GM12891 (cell line): ENCODE measurements around the gene SOX9.

Source experiments
- DNase-seq: peaks from one replicate; pipeline ENCODE4 v3.0.0; 2011; ENCODE audit warnings: low spot score; ENCODE audit not compliant: insufficient read length
- FAIRE-seq: peaks from 2 replicates; lab custom pipeline; 2011; peaks lifted over from hg19 to GRCh38; lab: Jason Lieb, UNC
- PAX5 ChIP-seq: IDR thresholded peaks from 2 replicates; pipeline ENCODE4 v1.6.1; 2011; ENCODE audit warnings: low read length, moderate library complexity, mild to moderate bottlenecking; ENCODE audit not compliant: insufficient read depth, severe bottlenecking
- POLR2A ChIP-seq: IDR thresholded peaks from 2 replicates; pipeline ENCODE4 v1.6.1; 2011; ENCODE audit warnings: low read depth, low read length, control low read depth
- POLR2AphosphoS5 ChIP-seq: IDR thresholded peaks from 2 replicates; pipeline ENCODE4 v1.6.1; 2011; ENCODE audit warnings: low read depth, low read length, control low read depth
- POU2F2 ChIP-seq: IDR thresholded peaks from 2 replicates; pipeline ENCODE4 v1.6.1; 2011; ENCODE audit warnings: low read depth, mild to moderate bottlenecking, control low read depth, low read length, moderate library complexity
- SPI1 ChIP-seq: IDR thresholded peaks from 2 replicates; pipeline ENCODE4 v1.6.1; 2011; ENCODE audit warnings: low read depth, low read length, control low read depth
- TAF1 ChIP-seq: IDR thresholded peaks from 2 replicates; pipeline ENCODE4 v1.6.1; 2011; ENCODE audit warnings: low read depth, low read length, control low read depth

The SOX9 gene

DNA sequence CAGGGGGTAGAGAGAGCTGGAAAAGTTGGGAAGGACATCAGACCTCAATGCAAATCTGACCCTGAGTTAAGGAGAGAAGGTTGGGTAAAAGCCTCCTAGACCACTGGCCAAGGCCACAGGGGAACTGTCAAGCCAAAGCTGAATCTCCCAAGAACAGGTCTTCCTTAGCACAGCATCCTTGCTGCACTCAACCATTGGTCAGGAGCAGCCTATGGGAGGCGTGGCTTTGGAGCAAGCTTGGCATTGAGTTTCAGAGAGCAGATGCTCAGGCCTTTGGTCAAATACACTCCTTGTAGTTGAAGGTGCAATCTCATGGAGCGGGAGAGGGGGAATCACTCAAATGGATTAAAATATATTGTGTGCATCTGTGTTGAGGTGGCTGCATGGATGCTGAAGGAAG, 21.8 kb downstream of the SOX9 start:
- no peak for DNase-seq
- TF ChIP-seq TAF1, result no peak
- TF ChIP-seq POLR2AphosphoS5, result no peak
- no peak for TF ChIP-seq PAX5
- no peak for TF ChIP-seq POLR2A
- TF ChIP-seq SPI1, result no peak
- TF ChIP-seq POU2F2, result no peak
- no peak for FAIRE-seq

DNA sequence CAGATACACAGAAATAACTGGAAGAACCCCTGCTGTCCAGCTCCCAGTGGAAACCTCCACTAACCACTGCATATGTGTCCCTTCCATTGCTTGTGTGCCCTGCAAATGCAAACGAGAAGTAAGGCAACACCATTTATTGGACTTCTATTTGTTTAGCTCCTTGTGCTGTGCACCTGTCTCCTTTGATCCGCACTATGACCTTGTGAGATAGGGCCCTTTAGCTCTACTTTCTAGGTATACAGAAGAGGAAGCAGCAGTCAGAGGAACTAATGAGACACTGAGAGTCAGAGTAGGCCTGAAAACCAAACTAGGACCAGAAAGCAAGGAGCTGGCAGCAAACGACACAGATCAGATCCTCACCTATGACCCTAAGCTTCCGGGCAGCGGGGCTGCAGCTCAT, 22.4 kb downstream of the SOX9 start:
- DNase-seq, result no peak
- FAIRE-seq, result no peak

DNA sequence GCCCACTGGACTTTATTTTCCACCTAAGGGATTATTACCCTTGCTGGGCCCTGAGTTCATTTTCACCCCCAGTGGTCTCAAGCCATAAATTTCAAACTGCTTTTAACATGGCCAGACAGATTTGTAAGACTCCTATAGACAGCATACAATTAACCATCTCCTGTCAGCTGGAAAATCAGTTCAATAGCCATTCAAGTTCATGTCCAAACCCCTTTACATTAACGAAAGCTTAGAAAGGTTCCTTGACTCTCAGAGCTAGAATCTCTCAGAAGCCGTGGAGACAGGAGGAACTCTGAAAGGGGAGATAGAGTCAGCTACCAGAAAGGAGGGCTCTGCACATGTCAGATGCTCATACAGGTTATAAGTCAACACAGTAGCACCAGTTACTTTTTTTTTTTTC, 23.3 kb downstream of the SOX9 start:
- no peak for FAIRE-seq
- TF ChIP-seq POLR2A (no peak), POU2F2 (no peak), POLR2AphosphoS5 (no peak), SPI1 (no peak), PAX5 (no peak), TAF1 (no peak)
- DNase-seq, result no peak

More for the DNA sequence above, 22.4 kb downstream of the SOX9 start:
- TF ChIP-seq TAF1 (no peak), PAX5 (no peak), POLR2A (no peak), SPI1 (no peak), POU2F2 (no peak), POLR2AphosphoS5 (no peak)

DNA sequence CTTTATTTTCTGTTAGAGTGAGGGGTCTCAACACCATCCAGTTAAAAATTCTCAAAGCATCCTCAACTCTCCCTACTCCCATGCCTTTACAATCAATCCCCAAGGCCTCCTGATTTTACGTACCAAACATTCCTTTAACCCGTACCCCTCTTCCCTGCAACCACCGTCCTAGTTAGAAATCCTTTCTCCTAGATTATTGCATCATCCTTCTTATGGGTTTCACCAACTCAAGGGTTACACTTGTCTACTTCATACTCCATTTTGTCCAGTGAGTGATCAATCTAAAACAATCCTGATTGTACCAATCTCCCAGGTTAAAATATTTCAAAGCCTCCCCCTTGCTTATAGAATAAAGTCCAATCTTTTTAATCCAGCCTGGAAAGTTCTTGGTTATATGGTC, 24.7 kb downstream of the SOX9 start:
- DNase-seq (no peak), FAIRE-seq (no peak)
- TF ChIP-seq POLR2A, result no peak
- no peak for TF ChIP-seq TAF1
- TF ChIP-seq SPI1, result no peak
- no peak for TF ChIP-seq POU2F2
- no peak for TF ChIP-seq PAX5
- TF ChIP-seq POLR2AphosphoS5, result no peak

DNA sequence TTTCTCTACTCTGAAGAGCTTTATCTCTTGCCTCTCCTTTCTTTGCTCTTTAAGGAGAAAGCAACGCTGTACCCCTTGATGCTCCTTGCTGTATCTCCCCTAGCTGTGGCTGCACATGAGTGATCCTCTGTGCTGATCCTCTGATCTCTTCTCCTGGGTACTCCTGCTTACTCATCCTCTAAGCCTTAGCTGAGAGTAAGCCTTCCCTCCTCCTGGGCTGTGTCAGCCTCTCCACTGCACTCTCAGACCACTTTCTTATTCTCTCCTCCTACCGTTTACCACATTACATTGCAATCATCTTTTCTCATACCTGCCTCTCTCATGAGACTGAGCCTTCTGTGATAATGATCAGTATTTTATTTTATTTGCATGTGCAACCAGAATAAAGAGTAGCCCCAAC, 25.1 kb downstream of the SOX9 start:
- DNase-seq (no peak), FAIRE-seq (no peak)
- TF ChIP-seq SPI1, result no peak
- TF ChIP-seq POLR2AphosphoS5, result no peak
- TF ChIP-seq POLR2A, result no peak
- no peak for TF ChIP-seq TAF1
- TF ChIP-seq PAX5, result no peak
- no peak for TF ChIP-seq POU2F2

DNA sequence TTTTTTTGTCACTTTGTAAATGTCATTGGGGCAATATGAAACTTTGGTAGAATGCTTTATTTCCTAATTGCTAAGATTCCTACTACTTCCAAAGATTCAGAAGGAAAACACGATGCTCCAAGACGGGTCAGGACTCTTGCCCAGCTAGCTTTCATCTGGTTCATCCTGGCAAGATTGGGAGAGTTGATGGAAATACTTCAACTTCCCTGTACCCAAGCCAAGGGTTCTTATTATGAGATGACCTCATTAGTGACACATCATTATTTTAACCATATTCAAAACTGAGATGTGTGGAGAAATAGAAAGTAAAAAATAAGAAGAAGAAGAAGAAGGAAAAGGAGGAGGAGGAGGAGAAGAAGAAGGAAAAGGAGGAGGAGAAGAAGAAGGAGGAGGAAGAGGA, 25.6 kb downstream of the SOX9 start:
- FAIRE-seq, result no peak

DNA sequence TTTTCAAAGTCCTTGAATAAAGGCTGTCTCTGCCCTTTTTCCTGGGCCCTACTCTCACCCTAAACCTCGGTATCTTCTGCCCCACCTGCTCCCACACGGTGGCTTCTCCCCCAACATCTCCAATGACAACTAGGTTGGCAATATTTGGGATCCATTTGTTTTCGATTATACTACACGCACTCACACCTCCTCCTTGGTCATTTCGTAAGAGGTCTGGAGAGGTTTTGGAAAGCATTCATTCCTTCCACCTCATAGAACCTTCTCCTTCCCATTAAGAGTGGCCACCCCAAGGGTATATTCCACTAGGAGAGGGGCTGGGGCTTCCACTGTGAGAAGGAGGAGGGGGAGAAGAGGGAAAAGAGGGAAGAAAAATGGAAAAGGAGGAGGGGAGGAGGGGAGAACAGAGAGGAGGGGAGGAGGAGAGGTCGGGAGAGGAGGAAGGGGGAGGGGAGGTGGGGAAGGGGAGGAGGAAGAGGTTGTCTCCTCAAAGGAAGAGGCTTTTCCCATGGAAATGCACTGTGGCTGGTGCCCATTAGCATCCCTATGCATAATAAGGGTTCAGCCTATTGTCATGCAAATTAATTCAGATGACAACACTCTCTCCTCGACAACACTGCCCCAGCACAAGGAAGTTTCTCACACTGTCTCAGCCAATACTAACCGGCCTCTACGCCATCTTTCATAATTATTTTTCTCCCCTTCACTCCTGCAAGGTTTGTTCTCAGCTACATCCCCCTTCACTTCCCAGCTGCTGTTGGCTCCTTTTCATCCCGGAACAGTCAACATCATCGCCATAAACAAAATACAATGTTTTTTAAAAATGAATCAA, 30.0 kb downstream of the SOX9 start:
- DNase-seq (no peak), FAIRE-seq (no peak)
- TF ChIP-seq POLR2A (no peak), SPI1 (no peak), POU2F2 (no peak), TAF1 (no peak), POLR2AphosphoS5 (no peak), PAX5 (no peak)

More for the DNA sequence above, 25.6 kb downstream of the SOX9 start:
- no peak for DNase-seq
- no peak for TF ChIP-seq SPI1
- TF ChIP-seq POLR2A, result no peak
- no peak for TF ChIP-seq TAF1

DNA sequence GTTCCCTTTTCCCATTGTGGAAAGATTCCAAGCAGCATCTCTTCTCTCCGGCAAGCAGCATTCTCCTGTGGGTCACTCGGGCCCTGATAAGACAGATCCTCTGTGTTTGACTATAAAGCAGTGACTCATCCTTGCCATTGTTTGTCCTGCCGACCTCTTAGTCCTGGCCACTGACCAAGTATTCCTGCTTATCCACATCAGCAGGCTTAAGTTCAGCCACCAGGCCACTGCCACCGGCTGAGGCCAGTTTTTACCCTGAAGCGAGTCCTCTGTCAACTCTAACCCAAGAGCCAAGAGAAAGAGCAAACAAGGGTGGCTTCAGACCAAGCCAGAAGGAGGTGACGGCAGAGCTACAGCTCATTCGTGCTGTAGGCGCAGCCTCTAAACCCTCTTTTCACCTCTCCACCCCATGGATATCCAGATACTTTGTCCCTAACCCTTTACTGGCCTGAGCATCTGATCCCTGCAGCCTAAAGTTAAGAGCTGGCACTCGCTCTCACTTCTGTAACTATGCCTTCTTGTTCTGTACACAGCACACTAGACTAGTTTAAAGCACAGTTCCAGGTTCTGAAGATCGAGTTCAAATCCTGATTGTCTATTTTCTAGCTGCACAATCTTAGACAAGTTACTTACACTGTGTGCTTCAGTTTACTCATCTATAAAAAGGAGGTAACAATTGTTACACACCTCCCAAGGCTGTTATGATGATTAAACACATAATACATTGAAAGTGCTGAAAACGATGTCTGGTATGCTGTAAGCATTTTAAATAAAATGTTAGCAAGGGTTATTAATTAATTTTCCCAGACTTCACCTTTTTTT, 31.0 kb downstream of the SOX9 start:
- no peak for FAIRE-seq
- DNase-seq, result no peak
- TF ChIP-seq PAX5 (no peak), POU2F2 (no peak), POLR2AphosphoS5 (no peak), TAF1 (no peak), POLR2A (no peak), SPI1 (no peak)

DNA sequence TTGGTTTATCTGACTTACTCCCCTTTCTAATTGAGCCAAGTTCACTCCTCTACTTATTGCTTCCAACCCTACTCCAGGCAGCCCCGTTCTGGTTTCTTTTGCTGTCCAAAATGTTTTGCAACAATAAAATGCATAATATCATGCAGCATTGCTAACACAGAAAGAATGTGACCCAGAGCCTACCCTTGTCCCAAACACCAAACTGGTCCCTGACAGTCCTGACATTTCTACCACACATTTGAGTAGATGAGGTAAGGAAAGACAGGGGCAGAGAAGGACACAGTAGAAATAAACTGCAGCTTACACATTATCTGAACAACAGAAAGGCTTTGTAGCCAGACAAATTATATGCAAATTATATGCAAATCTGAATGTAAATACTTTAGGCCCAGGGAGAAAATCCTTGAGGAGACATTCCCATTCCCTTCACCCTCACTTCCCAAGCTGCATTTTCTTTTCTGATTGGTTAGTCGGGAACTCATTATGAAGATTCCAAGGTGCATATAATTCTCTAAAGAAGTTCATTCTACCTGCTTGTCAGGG, 31.6 kb downstream of the SOX9 start:
- FAIRE-seq (no peak), DNase-seq (no peak)
- TF ChIP-seq SPI1 (no peak), POLR2A (no peak), POU2F2 (no peak), PAX5 (no peak), POLR2AphosphoS5 (no peak), TAF1 (no peak)
